HG02588 (cell line): ENCODE data around the gene CD109.
"Not testable (repeated sequence)": the region's sequence is repeated elsewhere in the genome, so short reads cannot be mapped to it uniquely, and the experiment has no call there.

Source experiments
- ATAC-seq: cut with Tn5 transposase; IDR thresholded peaks from one replicate; pipeline ENCODE4 v1.9.1; 2021; ENCODE audit warnings: mild to moderate bottlenecking, moderate library complexity; ENCODE audit not compliant: unreplicated experiment

The CD109 gene

DNA sequence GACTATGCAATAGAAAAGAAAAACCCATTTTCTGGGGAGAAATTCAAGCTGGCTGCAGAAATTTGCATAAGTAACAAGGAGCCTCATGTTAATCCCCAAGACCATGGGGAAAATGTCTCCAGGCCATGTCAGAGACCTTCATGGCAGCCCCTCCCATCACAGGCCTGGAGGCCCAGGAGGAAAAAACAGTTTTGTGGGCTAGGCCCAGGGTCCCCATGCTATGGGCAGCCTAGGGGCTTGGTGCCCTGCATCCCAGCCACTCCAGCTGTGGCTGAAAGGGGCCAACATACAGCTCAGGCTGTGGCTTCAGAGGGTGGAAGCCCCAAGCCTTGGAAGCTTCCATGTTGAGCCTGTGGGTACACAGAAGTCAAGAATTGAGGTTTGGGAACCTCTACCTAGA is 148.7 kb downstream of the CD109 start:
- not testable (repeated sequence) for ATAC-seq

DNA sequence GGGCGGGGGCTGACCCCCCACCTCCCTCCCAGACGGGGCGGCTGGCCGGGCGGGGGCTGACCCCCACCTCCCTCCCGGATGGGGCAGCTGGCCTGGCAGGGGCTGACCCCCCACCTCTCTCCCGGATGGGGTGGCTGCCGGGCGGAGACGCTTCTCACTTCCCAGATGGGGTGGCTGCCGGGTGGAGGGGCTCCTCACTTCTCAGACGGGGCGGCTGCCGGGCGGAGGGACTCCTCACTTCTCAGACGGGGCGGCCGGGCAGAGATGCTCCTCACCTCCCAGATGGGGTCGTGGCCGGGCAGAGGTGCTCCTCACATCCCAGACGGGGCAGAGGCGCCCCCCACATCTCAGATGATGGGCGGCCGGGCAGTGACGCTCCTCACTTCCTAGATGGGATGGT is 155.0 kb downstream of the CD109 start:
- not testable (repeated sequence) for ATAC-seq

DNA sequence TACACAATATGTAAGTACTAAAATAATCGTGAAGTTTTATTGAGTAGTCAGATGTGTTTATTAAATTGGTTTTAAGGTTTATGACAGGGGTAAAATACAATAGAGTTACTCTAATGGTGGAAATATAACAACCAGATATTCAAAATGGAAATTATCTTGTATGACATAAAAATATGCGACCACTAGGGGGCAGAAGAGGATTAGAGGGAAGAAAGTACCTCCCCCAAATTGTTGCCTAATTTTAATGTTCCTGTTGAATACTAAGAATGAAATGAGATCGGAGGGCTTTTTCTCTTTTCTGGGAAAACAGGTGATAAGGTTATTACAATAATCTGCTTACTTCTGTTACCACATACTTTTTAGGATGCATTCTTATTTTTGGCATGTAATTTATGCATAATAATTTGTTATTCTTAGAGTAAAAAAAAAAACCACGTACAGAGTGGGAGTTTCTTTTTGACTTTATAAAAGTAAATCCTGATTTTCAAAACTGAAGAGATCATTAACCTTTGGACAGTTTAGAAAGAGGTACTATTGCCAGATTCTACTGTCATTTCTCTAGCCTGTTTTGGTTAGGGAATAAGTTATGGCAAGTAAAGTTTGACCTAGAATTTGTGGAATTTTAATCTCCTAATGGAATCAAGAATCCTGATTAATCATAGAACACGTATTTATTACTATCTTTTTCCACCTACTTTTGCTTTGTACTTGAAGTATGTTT is 159.2 kb downstream of the CD109 start:
- no peak for ATAC-seq

DNA sequence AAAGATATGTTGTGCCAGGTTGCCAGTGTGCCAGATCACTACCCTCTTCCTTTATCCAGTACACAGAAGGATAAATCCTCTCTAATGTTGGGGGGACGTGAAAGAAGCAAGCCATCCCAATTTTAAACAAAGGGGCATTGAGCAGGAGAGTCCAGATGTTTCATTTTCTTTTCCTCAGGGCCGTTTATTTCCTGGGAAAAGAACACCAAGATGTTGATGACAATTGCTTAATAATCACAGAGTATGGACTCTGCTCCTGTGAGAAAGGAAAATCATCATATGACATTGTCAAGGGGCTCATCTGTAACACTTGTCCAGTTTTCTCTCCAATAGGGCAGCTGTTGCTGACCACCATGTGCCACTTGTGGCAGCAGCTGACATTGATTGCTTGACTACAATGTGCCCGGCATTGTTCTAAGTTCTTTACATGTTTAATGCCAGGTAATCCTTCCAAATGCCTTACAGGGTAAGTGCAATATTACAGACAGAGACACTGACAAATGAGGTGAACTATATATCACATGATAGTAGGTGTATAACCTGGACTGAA is 161.4 kb downstream of the CD109 start:
- ATAC-seq = no peak

DNA sequence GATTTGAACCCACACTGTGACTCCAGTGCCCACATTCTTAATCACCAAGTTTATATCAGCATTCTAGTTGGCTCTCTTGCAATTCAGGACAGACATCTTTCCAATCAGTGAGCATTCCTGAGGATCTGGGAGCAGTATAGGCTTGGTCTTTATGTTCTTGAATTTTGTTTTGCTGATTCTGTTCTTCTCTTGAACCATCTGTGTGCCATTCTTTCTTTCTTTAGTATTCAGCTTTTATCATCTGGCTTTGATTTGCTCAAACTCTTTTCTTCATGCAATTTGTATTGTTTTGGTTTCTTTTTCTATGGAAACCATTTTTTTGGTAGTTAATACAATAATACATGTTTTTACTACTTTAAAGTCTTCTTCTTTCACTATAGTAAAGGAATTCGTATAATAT is 162.4 kb downstream of the CD109 start:
- ATAC-seq = no peak

DNA sequence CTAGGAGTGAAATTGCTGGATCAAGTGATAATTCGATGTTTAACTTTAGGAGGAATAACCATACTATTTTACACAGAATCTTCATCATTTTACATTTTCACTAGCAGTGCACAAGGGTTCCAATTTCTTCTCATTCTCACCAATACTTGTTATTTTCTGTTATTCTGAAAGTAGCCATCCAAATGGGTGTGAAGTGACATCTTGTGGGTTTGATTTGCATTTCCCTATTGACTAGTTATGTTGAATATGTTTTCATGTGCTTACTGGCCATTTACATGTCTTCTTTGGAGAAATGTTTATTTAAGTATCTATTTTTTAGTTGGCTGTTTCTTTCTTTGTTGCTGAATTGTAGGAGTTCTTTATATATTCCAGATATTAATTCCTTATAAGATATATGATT is 164.3 kb downstream of the CD109 start:
- no peak for ATAC-seq

DNA sequence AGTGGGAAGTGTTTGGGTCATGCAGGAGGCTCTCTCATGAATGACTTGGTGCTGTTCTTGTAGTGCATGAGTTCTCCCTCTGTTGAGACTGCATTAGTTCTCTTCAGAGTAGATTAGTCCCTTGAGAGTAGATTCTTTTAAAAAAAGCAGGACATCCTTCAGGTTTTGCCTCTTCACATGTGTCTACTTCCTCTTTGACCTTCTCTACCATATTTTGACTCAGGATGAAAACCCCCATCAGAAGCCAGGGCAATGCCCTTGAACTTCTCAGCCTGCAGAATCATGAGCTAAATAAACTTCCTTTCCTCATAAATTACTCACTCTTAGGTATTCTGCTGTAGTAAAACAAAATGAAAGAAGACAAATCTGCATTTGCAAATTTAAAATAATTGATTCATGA is 170.3 kb downstream of the CD109 start:
- no peak for ATAC-seq

DNA sequence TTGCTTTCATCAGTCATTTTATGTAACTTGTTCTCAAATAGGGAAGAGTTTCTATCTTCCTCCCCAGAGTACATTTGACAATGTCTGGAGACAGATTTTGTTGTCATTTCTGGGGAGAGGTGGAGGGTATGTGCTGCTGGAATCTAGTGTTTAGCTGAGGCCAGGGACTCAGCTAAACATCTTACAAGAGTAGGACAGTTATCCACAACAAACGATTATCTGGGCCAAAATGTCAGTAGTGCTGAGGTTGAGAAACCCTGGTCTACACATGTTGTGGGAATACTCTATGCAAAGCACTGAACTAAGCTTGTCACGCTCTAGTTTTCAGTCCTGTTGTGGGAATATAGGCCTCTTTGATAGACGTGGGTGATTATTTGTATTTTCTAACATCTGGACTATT is 171.4 kb downstream of the CD109 start:
- no peak for ATAC-seq

DNA sequence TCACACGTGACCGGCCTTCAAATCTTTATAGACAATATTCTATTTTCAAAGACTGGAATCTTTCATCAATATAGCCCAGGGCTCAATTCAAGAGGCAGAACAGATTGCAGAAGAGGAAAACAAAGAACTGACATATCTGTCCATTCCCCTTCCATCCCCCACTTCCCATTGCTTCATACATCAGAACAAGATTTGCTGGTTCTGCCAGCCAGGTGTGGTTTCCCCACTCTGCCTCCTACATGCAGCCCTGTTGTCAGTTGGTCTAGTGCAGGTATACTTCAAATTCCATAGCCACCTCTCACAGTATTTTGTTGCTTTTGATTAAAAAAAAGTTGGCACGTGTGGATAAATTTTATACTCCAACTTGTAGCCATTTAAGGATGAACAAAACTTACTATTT is 174.9 kb downstream of the CD109 start:
- no peak for ATAC-seq

DNA sequence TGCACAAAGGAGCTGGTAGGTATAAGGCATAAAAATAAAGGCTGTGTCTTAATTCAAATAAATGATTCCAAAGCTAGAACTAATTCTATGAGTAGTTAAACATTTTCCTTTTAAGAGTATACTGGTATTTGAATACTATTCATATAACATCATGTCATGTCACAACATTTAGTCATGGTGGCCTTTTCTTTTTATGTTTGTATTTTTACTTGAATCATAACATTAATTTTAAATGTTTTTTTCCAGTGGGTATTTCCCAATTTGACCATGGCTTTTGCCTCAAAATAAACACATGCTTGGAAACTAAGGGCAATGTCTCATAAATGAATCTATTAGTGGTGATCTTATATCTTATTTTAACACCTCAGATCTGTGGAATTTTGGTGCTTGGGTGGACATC is 177.1 kb downstream of the CD109 start:
- no peak for ATAC-seq
